ENCODE measurements around the gene ATXN7L3.

DNA sequence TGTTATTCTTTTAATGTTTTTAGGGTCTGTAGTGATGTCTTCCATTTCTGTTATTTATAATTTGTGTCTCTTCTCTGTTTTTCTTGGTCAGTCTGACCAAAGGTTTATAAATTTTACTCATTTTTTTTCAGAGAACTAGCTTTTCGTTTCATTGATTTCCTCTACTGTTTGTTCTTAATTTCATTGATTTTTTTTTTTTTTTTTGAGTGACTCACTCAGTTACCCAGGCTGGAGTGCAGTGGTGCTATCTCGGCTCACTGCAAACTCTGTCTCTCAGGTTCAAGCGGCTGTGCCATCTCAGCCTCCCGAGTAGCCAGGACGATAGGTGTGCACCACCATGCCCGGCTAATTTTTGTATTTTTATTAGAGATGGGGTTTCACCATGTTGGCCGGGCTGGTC is 32.4 kb upstream of the ATXN7L3 start:
- TF ChIP-seq SIN3A (IDR thresholded peaks at IDR 0.05; ENCODE audit: borderline replicate concordance, insufficient read depth, low read length) (no peak), REST (IDR thresholded peaks at IDR 0.05; ENCODE audit: insufficient read depth in 1 of 2, low read depth in 2 of 2, low read length in 2 of 2) (no peak), POLR2AphosphoS5 (IDR thresholded peaks at IDR 0.05; ENCODE audit: low read depth, low read length) (no peak)

Data from PFSK-1 (cell line).